A673 (cell line): ENCODE results near the gene EHD4.

ENCODE experiments used
- EZH2 ChIP-seq: fragments of 200-600 bp; sonication (generic); IDR thresholded peaks from 2 replicates; pipeline ENCODE4 v1.6.1; 2017; ENCODE audit warnings: borderline replicate concordance, low read depth, mild to moderate bottlenecking, mixed read lengths, antibody characterized with exemption, low read length; ENCODE audit not compliant: poor library complexity, severe bottlenecking
- TF ChIP-seq, protein P1 (sequence below): fragments of 300-800, 200-600 bp; sonication (generic); conservative IDR thresholded peaks from 2 replicates; pipeline ENCODE4 v1.5.1; 2017; ENCODE audit warnings: low read depth, mild to moderate bottlenecking, antibody characterized with exemption, low read length, moderate library complexity, mixed read lengths

DNA sequence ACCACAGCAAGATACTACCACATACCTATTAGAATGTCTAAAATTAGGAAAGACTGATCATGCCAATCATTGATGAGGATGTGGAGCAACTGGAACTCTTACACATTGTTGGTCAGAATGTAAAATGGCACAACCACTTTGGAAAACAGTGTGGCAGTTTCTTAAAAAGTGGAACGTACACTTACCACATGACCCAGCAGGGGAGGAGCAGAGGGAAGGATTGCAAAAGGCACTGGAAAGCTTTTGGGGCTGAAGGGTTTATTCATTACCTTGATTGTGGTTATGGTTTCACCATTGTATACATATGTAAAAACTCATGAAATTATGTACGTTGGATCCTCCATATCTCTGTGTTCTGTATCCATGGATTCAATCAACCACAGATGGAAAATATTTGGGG lies 3.3 kb upstream of the EHD4 start:
- TF ChIP-seq, protein P1, sequence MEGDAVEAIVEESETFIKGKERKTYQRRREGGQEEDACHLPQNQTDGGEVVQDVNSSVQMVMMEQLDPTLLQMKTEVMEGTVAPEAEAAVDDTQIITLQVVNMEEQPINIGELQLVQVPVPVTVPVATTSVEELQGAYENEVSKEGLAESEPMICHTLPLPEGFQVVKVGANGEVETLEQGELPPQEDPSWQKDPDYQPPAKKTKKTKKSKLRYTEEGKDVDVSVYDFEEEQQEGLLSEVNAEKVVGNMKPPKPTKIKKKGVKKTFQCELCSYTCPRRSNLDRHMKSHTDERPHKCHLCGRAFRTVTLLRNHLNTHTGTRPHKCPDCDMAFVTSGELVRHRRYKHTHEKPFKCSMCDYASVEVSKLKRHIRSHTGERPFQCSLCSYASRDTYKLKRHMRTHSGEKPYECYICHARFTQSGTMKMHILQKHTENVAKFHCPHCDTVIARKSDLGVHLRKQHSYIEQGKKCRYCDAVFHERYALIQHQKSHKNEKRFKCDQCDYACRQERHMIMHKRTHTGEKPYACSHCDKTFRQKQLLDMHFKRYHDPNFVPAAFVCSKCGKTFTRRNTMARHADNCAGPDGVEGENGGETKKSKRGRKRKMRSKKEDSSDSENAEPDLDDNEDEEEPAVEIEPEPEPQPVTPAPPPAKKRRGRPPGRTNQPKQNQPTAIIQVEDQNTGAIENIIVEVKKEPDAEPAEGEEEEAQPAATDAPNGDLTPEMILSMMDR, result no peak
- no peak for TF ChIP-seq EZH2
